CD4-positive, CD25-positive, alpha-beta regulatory T cell (primary cell): ENCODE measurements around the gene CNGA3. TPM values are rescaled to one million over a fixed set of nuclear protein-coding genes. Genes with fewer than 3 reads are reported as not detected.

Experiments
- ATAC-seq, 2 donors: fragments of 150-1000 bp; cut with Tn5 transposase; one replicate each; pipeline ENCODE4 v1.10.0; 2021; ENCODE audit warnings: low read depth in 2 of 2, moderate number of reproducible peaks in 2 of 2, moderate library complexity in 1 of 2
- DNase-seq, 3 donors: peaks; one replicate each; pipeline versions ENCODE4 v3.0.0 to v3.0.0-alpha.2; 2012 to 2022; ENCODE audit warnings: mixed read lengths in 1 of 3
- H3K27ac ChIP-seq: one replicate; pipeline ENCODE4 v1.7.0; 2013; ENCODE audit warnings: mild to moderate bottlenecking, low read length; ENCODE audit not compliant: insufficient read depth, poor library complexity, severe bottlenecking
- H3K27me3 ChIP-seq: one replicate; pipeline ENCODE4 v1.7.0; 2013; ENCODE audit warnings: low read length; ENCODE audit not compliant: control insufficient read depth, insufficient read depth
- H3K36me3 ChIP-seq: one replicate; pipeline ENCODE4 v1.7.0; 2013; ENCODE audit warnings: mild to moderate bottlenecking, low read length, moderate library complexity; ENCODE audit not compliant: control insufficient read depth, insufficient read depth
- H3K4me1 ChIP-seq: 2 replicates; pipeline ENCODE4 v1.7.0; 2013; ENCODE audit warnings: mild to moderate bottlenecking, low read length; ENCODE audit not compliant: insufficient read depth, control insufficient read depth, poor library complexity, severe bottlenecking
- H3K4me3 ChIP-seq: one replicate; pipeline ENCODE4 v1.7.0; 2013; ENCODE audit warnings: low read depth, mild to moderate bottlenecking, low read length, moderate library complexity
- H3K9me3 ChIP-seq, 2 experiments: 1 replicate in 1 of 2; 2 replicates in 1 of 2; pipeline ENCODE4 v1.7.0; 2013; ENCODE audit warnings: low read length in 2 of 2, mild to moderate bottlenecking in 1 of 2, moderate library complexity in 1 of 2; ENCODE audit not compliant: control insufficient read depth in 2 of 2
- H3K27ac Mint-ChIP-seq, 3 donors: one replicate each; pipeline ENCODE4 v1.8.0; 2020 to 2022; ENCODE audit warnings: mild to moderate bottlenecking in 3 of 3, mixed read lengths in 3 of 3, moderate library complexity in 2 of 3
- H3K27me3 Mint-ChIP-seq: one replicate; pipeline ENCODE4 v1.8.0; 2022; ENCODE audit warnings: mild to moderate bottlenecking, mixed read lengths
- H3K36me3 Mint-ChIP-seq: one replicate; pipeline ENCODE4 v1.8.0; 2020; ENCODE audit warnings: mixed read lengths
- H3K4me1 Mint-ChIP-seq, 4 donors: one replicate each; pipeline ENCODE4 v1.8.0; 2020 to 2022; ENCODE audit warnings: mixed read lengths in 4 of 4, mild to moderate bottlenecking in 1 of 4
- H3K4me3 Mint-ChIP-seq, 4 donors: one replicate each; pipeline ENCODE4 v1.8.0; 2020 to 2022; ENCODE audit warnings: mild to moderate bottlenecking in 4 of 4, mixed read lengths in 4 of 4, moderate library complexity in 3 of 4
- H3K9me3 Mint-ChIP-seq, 7 donors: one replicate each; pipeline ENCODE4 v1.8.0; 2020 to 2022; ENCODE audit warnings: mixed read lengths in 7 of 7, mild to moderate bottlenecking in 3 of 7, moderate library complexity in 2 of 7
- polyA plus RNA-seq, 4 donors: library from polyadenylated mRNA; unstranded; fragments of 300-500 nt; fragmentation: Illumina TruSeq; gene quantifications; one replicate each; pipeline ENCODE4 v1.2.3, GENCODE V29; 2021
- total RNA-seq: library from RNA; stranded (reverse); gene quantifications from one replicate; pipeline ENCODE4 v1.2.3, GENCODE V29; 2022

The CNGA3 gene
- total and polyA plus RNA-seq, 5 donors from 2014 or later, result not detected

DNA sequence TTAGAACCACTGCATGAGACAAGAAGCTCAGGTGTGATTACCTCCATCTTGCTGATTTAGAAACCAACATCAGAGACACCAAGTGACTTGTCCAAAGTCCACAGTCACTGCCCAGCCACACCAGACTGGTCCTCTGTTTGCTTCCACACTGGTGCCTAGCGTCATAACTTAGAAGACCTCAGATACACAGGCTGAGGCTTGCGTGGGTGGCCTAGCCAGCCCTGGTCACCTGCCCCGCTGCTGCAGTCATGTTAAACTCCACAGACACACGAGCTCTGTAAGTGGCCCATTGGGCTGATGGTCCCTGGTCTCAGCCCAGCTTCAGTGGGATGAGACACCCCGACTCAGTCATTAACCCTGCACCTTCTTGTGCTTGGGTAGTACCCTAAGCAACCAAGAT is 47.1 kb downstream of the CNGA3 start:
- H3K9me3 ChIP-seq, result no peaks in the 10 kb centered on the region
- H3K9me3 Mint-ChIP-seq, result peaks cover 0 to 2% (median 0%) of the 10 kb centered on the region in 7 donors
- peak overlapping the region in 1 of 3 donors; percentile 44 for H3K27ac Mint-ChIP-seq
- no peaks in the 10 kb centered on the region for H3K4me1 Mint-ChIP-seq
- no peak for DNase-seq
- no peaks in the 10 kb centered on the region for H3K27me3 ChIP-seq
- peak overlapping the region in 1 of 4 donors; percentile 46 for H3K4me3 Mint-ChIP-seq
- ATAC-seq, result no peak
- no peak overlapping the region for H3K27ac ChIP-seq
- peaks cover 23% of the 10 kb centered on the region for H3K27me3 Mint-ChIP-seq
- H3K36me3 Mint-ChIP-seq, result no peaks in the 10 kb centered on the region
- H3K36me3 ChIP-seq, result no peaks in the 10 kb centered on the region
- no peak overlapping the region for H3K4me3 ChIP-seq
- no peaks in the 10 kb centered on the region for H3K4me1 ChIP-seq

- DNase-seq (no peak), ATAC-seq (no peak)
- no peaks in the 10 kb centered on the region for H3K4me1 ChIP-seq
- no peaks in the 10 kb centered on the region for H3K36me3 Mint-ChIP-seq
- H3K27ac Mint-ChIP-seq, result no peak overlapping the region
- no peak overlapping the region for H3K4me3 Mint-ChIP-seq
- no peaks in the 10 kb centered on the region for H3K36me3 ChIP-seq
- peaks cover 30% of the 10 kb centered on the region for H3K27me3 Mint-ChIP-seq
- no peaks in the 10 kb centered on the region for H3K9me3 ChIP-seq
- H3K4me3 ChIP-seq, result no peak overlapping the region
- H3K4me1 Mint-ChIP-seq, result no peaks in the 10 kb centered on the region
- peaks cover 0 to 2% (median 0%) of the 10 kb centered on the region in 7 donors for H3K9me3 Mint-ChIP-seq
- H3K27me3 ChIP-seq, result peaks cover 4% of the 10 kb centered on the region
- no peak overlapping the region for H3K27ac ChIP-seq
Observed at GRCh38 chr2:98394595-98395153, 48.4 kb downstream of the CNGA3 start.

GRCh38 chr2:98395977-98396376 is 49.7 kb downstream of the CNGA3 start:
- peaks cover 0 to 2% (median 0%) of the 10 kb centered on the region in 7 donors for H3K9me3 Mint-ChIP-seq
- H3K4me1 ChIP-seq, result no peaks in the 10 kb centered on the region
- ATAC-seq (no peak), DNase-seq (no peak)
- H3K27ac Mint-ChIP-seq, result no peak overlapping the region
- H3K27me3 ChIP-seq, result peaks cover 11% of the 10 kb centered on the region
- no peak overlapping the region for H3K27ac ChIP-seq
- H3K4me3 ChIP-seq, result no peak overlapping the region
- H3K4me3 Mint-ChIP-seq, result no peak overlapping the region
- H3K4me1 Mint-ChIP-seq, result no peaks in the 10 kb centered on the region
- H3K27me3 Mint-ChIP-seq, result peaks cover 37% of the 10 kb centered on the region
- no peaks in the 10 kb centered on the region for H3K9me3 ChIP-seq
- no peaks in the 10 kb centered on the region for H3K36me3 Mint-ChIP-seq
- no peaks in the 10 kb centered on the region for H3K36me3 ChIP-seq

DNA sequence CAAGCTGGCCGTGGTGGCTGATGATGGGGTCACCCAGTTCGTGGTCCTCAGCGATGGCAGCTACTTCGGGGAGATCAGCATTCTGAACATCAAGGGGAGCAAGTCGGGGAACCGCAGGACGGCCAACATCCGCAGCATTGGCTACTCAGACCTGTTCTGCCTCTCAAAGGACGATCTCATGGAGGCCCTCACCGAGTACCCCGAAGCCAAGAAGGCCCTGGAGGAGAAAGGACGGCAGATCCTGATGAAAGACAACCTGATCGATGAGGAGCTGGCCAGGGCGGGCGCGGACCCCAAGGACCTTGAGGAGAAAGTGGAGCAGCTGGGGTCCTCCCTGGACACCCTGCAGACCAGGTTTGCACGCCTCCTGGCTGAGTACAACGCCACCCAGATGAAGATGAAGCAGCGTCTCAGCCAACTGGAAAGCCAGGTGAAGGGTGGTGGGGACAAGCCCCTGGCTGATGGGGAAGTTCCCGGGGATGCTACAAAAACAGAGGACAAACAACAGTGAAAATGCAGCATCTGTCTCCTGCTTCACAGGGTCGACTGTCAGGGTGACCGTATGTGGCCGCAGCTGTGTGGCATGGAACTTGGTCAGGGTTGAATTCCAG is 50.6 kb downstream of the CNGA3 start:
- Mint-ChIP-seq H3K4me1 (no peaks in the 10 kb centered on the region), H3K36me3 (no peaks in the 10 kb centered on the region), H3K9me3 (no peaks in the 10 kb centered on the region), H3K4me3 (no peak overlapping the region), H3K27ac (peak overlapping the region in 1 of 3 donors; percentile 21), H3K27me3 (peaks cover 45% of the 10 kb centered on the region)
- DNase-seq (no peak), ATAC-seq (no peak)
- no peak overlapping the region for H3K27ac ChIP-seq
- peaks cover 12% of the 10 kb centered on the region for H3K27me3 ChIP-seq
- H3K4me3 ChIP-seq, result no peak overlapping the region
- H3K9me3 ChIP-seq, result no peaks in the 10 kb centered on the region
- H3K36me3 ChIP-seq, result no peaks in the 10 kb centered on the region
- H3K4me1 ChIP-seq, result no peaks in the 10 kb centered on the region

DNA sequence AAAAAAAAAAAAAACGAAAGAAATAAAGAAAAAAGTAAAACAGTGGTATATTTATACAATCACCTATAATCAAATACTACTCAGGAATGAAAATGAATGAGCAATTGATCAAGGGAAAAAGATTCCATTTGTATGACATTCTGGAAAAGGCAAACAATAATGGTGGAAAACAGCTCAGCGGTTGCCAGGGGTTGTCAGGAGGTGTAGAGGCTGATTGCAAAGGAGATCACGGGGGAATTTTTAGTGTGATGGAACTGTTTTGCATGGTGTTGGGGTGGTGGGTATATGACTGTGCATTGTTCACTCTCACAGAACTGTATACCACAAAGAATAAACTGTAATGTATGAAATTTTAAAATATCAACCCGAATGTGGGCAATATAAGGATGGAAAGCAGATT is 52.9 kb downstream of the CNGA3 start:
- no peaks in the 10 kb centered on the region for H3K36me3 Mint-ChIP-seq
- H3K27ac ChIP-seq, result no peak overlapping the region
- H3K9me3 Mint-ChIP-seq, result no peaks in the 10 kb centered on the region
- no peaks in the 10 kb centered on the region for H3K9me3 ChIP-seq
- no peak overlapping the region for H3K4me3 Mint-ChIP-seq
- H3K27me3 Mint-ChIP-seq, result peaks cover 50% of the 10 kb centered on the region
- DNase-seq (no peak), ATAC-seq (no peak)
- no peak overlapping the region for H3K27ac Mint-ChIP-seq
- H3K36me3 ChIP-seq, result no peaks in the 10 kb centered on the region
- peaks cover 17% of the 10 kb centered on the region for H3K27me3 ChIP-seq
- no peaks in the 10 kb centered on the region for H3K4me1 ChIP-seq
- H3K4me1 Mint-ChIP-seq, result no peaks in the 10 kb centered on the region
- H3K4me3 ChIP-seq, result no peak overlapping the region

DNA sequence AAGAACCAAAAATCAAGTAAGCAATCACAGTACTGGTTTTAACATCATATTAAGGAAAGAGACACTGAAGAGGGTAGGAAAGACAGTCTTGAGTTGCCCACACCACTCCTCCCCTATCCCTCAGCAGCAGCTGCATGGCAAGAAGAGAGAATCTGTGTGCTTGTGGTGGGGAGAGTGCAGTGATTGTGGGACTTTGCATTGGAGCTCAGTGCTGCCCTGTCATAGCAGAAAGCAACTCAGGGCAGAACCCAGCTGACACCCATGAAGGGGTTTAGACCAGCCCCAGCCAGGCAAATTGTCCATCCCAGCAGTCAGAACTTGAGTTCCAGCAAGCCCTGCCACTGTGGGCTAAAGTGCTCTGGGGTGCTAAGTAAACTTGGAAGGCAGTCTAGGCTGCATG is 57.6 kb downstream of the CNGA3 start:
- Mint-ChIP-seq H3K27me3 (peaks cover 46% of the 10 kb centered on the region), H3K9me3 (no peaks in the 10 kb centered on the region), H3K4me3 (no peak overlapping the region), H3K27ac (no peak overlapping the region), H3K4me1 (no peaks in the 10 kb centered on the region), H3K36me3 (no peaks in the 10 kb centered on the region)
- H3K27me3 ChIP-seq, result peaks cover 17% of the 10 kb centered on the region
- no peaks in the 10 kb centered on the region for H3K9me3 ChIP-seq
- H3K4me1 ChIP-seq, result no peaks in the 10 kb centered on the region
- H3K27ac ChIP-seq, result no peak overlapping the region
- no peaks in the 10 kb centered on the region for H3K36me3 ChIP-seq
- no peak for ATAC-seq
- DNase-seq, result no peak
- no peak overlapping the region for H3K4me3 ChIP-seq

DNA sequence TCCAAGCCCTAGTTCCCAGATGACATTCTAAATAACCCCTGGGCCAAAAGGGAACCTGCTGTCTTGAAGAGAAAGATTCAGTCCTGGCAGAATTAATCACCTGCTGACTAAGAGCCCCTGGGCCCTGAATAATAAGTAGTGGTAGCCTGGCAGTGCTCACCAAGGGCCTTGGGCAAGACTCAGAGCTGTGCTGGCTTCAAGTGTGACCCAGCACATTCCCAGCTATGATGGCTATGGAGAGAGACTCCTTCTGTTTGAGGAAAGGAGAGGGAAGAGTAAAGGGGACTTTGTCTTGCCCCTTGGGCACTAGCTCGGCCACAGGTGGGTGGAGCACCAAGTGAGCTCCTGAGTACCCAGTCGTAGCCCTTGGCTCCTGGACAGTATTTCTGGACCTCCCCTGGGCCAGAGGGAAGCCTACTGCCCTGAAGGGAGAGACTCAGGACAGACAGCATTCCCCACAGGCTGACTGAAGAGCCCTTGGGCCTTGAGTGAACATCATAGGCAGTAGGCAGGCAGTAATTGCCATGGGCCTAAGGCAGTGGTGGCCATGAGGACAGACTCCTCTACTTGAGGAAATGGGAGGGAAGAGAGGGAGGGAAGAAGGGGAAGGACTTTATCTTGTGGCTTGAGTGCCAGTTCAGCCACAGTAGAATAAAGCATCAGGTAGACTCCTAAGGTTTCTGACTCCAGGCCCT is 58.4 kb downstream of the CNGA3 start:
- Mint-ChIP-seq H3K4me1 (no peaks in the 10 kb centered on the region), H3K27me3 (peaks cover 46% of the 10 kb centered on the region), H3K27ac (no peak overlapping the region), H3K9me3 (no peaks in the 10 kb centered on the region), H3K4me3 (no peak overlapping the region), H3K36me3 (no peaks in the 10 kb centered on the region)
- peaks cover 13% of the 10 kb centered on the region for H3K27me3 ChIP-seq
- H3K4me3 ChIP-seq, result no peak overlapping the region
- H3K27ac ChIP-seq, result no peak overlapping the region
- no peak for DNase-seq
- no peaks in the 10 kb centered on the region for H3K4me1 ChIP-seq
- no peak for ATAC-seq
- H3K9me3 ChIP-seq, result no peaks in the 10 kb centered on the region
- no peaks in the 10 kb centered on the region for H3K36me3 ChIP-seq

GRCh38 chr2:98405301-98405700 is 59.0 kb downstream of the CNGA3 start:
- no peaks in the 10 kb centered on the region for H3K36me3 ChIP-seq
- H3K27me3 ChIP-seq, result peaks cover 12% of the 10 kb centered on the region
- peaks cover 48% of the 10 kb centered on the region for H3K27me3 Mint-ChIP-seq
- DNase-seq, result no peak
- H3K4me1 ChIP-seq, result no peaks in the 10 kb centered on the region
- no peak for ATAC-seq
- no peak overlapping the region for H3K4me3 Mint-ChIP-seq
- no peak overlapping the region for H3K4me3 ChIP-seq
- H3K36me3 Mint-ChIP-seq, result no peaks in the 10 kb centered on the region
- no peaks in the 10 kb centered on the region for H3K9me3 Mint-ChIP-seq
- no peak overlapping the region for H3K27ac ChIP-seq
- no peaks in the 10 kb centered on the region for H3K9me3 ChIP-seq
- no peak overlapping the region for H3K27ac Mint-ChIP-seq
- H3K4me1 Mint-ChIP-seq, result no peaks in the 10 kb centered on the region
